Measurements from ENCODE around the gene TRAM1L1.
A peak's percentile ranks its signal among the peaks of the same experiment; 100 is the strongest.

Gene TRAM1L1

DNA sequence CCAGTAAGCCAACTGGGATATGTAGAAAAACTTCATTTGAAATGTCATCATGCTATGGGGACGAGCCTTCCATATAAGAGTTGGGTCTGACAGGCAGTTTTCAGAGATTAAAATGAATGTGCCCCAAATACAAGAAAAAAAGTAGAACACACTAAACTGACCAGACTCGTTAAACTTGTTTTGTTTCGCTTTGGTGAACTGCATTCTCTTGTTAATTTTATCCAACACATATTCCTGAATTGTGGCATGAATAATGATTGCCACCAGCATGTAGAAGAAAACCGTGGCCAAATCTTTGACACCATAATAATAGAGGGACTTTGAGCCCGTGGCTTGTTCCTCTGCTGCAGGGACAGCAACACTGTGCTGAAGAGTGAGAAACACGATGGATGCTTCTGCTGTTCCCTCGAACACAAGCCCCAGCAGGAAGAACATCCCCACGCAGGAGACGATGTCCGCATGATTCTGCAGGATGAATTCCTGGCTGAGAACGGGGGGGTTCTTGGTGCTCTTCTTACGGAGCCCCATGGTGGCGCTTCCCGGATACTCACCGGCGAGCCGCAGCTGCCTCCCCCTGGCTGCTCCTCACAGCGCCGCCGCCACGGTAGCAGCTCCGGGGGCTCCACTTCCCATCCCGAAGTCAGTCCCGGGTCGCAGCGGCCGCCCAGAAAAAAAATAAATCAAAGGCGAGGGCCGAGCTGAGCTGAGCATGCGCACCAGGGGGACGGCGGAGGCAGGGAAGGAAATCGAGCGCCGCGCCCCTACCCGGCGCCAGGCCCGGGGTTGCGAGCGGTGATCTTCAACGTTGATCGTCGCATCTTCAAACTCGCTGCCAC is at the start of gene TRAM1L1:
Gene TRAM1L1, minus strand, starts transcription at position 711 of the 836 bp plus-strand sequence. Its CDS starts 183 bp downstream, at position 528.
- DNase-seq (ENCODE audit: low spot score), result peak; percentile 88

- DNase-seq (ENCODE audit: low spot score), result no peak
These were observed 49.0 kb upstream of the TRAM1L1 start for GRCh38 chr4:117134386-117134785.

GRCh38 chr4:117096886-117097285 is 11.5 kb upstream of the TRAM1L1 start:
- no peak for DNase-seq (ENCODE audit: low spot score)

GRCh38 chr4:117096462-117096861 is 11.1 kb upstream of the TRAM1L1 start:
- no peak for DNase-seq (ENCODE audit: low spot score)

- no peak for DNase-seq (ENCODE audit: low spot score)
These were observed 8.2 kb upstream of the TRAM1L1 start for GRCh38 chr4:117093571-117093970.

- DNase-seq (ENCODE audit: low spot score), result no peak
These were observed 7.6 kb downstream of the TRAM1L1 start for GRCh38 chr4:117077760-117078159.

DNA sequence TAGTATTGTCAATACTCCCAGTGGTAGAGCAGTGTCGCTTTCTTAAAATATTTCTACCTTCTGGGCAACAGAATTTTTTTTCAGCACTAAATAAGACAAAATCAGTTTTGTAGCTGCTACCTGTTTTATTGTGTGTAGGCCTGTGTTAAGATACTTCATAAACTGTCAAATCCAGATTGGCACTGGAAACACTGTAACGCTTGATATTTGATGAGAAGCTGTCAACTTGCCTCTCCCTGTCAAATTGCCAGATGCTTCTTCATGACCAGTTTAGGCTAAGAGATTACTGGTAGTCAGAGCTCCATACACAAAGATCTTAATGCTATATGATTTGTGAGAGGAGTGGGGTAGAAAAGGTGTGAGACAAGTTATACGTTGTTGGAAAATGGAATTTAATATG is 17.3 kb downstream of the TRAM1L1 start:
- DNase-seq (ENCODE audit: low spot score), result no peak

DNA sequence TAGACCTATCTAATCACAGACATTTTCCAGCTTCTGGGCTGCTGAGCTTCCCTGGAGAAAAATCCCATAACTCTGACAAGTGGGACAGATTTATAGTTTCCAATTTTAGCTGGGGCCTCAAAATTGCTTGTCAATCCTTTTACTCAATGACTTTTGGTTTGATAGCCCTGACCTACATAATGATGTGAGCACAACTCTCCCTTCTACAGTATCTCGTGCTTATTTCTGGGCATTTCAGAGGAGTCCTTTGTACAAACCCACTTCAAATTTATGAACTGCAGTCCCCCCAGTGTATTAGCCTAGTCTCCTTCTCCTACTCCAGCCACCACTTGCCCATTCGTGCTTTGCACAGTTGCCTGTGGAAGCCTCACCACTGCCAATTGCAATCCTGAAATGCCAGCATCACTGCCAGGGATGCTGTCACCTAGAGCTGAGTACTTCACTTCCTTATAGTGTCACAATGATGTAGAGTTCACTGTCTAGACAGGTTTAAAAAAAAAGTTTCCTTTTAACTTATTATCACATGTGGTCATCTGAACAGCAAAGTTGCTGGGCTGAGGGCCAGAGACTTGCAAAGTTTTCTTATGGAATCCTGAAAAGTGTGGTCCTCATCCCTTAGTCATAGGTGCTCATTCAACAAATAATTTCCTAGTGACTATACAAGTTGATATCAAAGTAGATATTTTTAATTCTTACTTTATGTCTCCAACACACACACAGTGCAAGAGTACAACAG is 21.2 kb downstream of the TRAM1L1 start:
- DNase-seq (ENCODE audit: low spot score), result no peak

DNA sequence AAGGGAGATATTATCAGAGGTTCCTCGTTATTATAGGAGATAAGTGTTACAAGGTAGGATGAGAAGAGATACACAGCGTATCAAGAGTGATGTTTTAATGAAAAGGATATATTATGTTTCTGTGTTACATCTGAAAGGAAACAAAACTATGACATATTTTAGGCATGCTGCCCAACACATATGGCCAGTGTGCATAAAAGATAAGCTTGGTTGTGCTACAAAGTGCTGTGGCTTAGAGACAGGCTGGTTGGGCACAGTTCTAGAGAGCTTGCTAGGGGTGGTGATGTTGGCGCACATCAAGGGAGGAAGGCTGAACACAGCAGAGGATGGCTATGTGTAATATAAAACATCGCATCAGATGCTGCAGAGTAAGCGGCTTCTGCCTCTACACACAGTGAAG is 42.4 kb downstream of the TRAM1L1 start:
- DNase-seq (ENCODE audit: low spot score), result no peak
